ENCODE results near the gene SLC6A12.

DNA sequence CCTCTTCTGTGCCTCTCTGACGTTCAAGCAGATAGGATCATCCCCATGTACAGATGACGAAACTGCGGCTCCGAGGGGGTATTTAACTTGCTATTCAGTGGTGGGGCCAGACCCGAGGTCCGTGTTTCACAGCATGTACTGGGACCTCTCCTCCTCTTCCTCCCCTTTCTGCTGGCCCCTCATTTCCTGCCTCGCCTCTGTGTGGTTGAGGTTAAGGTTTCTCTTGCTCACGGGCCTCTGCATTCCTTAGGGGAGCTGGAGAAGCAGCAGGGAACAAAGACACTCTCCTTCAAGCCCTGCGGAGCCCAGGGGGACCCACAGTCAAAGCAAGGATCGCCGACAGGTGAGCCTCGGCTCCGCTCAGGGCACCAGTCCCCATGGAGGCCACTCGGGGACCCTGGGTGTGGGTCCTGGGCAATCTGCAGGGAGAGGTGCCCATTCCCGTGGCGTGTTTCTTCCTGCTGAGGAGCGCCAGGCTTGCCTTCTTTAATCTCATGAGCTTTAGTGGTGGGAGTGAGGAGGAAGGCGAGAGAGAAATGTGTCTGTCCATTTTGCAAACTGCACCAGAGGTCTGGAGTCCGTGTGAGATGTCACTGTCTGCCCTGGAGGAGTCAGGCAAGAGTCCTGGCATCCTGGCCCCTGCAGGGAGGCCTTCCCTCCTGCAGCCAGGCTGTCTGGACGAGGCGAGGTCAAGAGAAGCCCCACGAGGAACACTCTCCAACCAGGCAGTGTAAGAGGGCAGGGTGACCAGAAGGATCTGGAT lies 45.0 kb downstream of the SLC6A12 start:
- TF ChIP-seq, protein P1, sequence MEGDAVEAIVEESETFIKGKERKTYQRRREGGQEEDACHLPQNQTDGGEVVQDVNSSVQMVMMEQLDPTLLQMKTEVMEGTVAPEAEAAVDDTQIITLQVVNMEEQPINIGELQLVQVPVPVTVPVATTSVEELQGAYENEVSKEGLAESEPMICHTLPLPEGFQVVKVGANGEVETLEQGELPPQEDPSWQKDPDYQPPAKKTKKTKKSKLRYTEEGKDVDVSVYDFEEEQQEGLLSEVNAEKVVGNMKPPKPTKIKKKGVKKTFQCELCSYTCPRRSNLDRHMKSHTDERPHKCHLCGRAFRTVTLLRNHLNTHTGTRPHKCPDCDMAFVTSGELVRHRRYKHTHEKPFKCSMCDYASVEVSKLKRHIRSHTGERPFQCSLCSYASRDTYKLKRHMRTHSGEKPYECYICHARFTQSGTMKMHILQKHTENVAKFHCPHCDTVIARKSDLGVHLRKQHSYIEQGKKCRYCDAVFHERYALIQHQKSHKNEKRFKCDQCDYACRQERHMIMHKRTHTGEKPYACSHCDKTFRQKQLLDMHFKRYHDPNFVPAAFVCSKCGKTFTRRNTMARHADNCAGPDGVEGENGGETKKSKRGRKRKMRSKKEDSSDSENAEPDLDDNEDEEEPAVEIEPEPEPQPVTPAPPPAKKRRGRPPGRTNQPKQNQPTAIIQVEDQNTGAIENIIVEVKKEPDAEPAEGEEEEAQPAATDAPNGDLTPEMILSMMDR (IDR thresholded peaks at IDR 0.05) = no peak
- TF ChIP-seq GABPA (IDR thresholded peaks at IDR 0.05; ENCODE audit: low read depth) (no peak), RCOR1 (IDR thresholded peaks at IDR 0.05; ENCODE audit: low read length) (no peak), RAD21 (IDR thresholded peaks at IDR 0.05; ENCODE audit: low read length) (no peak), POLR2AphosphoS5 (IDR thresholded peaks at IDR 0.05; ENCODE audit: low read depth, low read length) (no peak), RFX5 (IDR thresholded peaks at IDR 0.05; ENCODE audit: low read length) (no peak), YY1 (IDR thresholded peaks at IDR 0.05; ENCODE audit: low read depth) (no peak), JUND (IDR thresholded peaks at IDR 0.05) (no peak)
- TF ChIP-seq, protein P2, sequence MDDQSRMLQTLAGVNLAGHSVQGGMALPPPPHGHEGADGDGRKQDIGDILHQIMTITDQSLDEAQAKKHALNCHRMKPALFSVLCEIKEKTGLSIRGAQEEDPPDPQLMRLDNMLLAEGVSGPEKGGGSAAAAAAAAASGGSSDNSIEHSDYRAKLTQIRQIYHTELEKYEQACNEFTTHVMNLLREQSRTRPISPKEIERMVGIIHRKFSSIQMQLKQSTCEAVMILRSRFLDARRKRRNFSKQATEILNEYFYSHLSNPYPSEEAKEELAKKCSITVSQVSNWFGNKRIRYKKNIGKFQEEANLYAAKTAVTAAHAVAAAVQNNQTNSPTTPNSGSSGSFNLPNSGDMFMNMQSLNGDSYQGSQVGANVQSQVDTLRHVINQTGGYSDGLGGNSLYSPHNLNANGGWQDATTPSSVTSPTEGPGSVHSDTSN (IDR thresholded peaks at IDR 0.05) = no peak
- TF ChIP-seq, protein P3, sequence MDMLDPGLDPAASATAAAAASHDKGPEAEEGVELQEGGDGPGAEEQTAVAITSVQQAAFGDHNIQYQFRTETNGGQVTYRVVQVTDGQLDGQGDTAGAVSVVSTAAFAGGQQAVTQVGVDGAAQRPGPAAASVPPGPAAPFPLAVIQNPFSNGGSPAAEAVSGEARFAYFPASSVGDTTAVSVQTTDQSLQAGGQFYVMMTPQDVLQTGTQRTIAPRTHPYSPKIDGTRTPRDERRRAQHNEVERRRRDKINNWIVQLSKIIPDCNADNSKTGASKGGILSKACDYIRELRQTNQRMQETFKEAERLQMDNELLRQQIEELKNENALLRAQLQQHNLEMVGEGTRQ (IDR thresholded peaks at IDR 0.05; ENCODE audit: borderline replicate concordance, low read depth, low read length) = no peak
- TF ChIP-seq, protein P4, sequence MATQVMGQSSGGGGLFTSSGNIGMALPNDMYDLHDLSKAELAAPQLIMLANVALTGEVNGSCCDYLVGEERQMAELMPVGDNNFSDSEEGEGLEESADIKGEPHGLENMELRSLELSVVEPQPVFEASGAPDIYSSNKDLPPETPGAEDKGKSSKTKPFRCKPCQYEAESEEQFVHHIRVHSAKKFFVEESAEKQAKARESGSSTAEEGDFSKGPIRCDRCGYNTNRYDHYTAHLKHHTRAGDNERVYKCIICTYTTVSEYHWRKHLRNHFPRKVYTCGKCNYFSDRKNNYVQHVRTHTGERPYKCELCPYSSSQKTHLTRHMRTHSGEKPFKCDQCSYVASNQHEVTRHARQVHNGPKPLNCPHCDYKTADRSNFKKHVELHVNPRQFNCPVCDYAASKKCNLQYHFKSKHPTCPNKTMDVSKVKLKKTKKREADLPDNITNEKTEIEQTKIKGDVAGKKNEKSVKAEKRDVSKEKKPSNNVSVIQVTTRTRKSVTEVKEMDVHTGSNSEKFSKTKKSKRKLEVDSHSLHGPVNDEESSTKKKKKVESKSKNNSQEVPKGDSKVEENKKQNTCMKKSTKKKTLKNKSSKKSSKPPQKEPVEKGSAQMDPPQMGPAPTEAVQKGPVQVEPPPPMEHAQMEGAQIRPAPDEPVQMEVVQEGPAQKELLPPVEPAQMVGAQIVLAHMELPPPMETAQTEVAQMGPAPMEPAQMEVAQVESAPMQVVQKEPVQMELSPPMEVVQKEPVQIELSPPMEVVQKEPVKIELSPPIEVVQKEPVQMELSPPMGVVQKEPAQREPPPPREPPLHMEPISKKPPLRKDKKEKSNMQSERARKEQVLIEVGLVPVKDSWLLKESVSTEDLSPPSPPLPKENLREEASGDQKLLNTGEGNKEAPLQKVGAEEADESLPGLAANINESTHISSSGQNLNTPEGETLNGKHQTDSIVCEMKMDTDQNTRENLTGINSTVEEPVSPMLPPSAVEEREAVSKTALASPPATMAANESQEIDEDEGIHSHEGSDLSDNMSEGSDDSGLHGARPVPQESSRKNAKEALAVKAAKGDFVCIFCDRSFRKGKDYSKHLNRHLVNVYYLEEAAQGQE (IDR thresholded peaks at IDR 0.05; ENCODE audit: low read depth, low read length) = no peak
